C4-2B (cell line): Measurements from ENCODE around the gene COL9A3.

Experiments used
- CTCF ChIP-seq: fragments of 450-650 bp; conservative IDR thresholded peaks from 2 replicates; pipeline ENCODE4 v1.5.1; 2017; ENCODE audit warnings: mild to moderate bottlenecking
- ZFX ChIP-seq: fragments of 450-650 bp; IDR thresholded peaks from 2 replicates; pipeline ENCODE4 v1.6.1; 2017

- TF ChIP-seq CTCF (no peak), ZFX (no peak)
Measured at GRCh38 chr20:62768234-62768546, 48.7 kb upstream of the COL9A3 start.
